Fibroblast of lung (primary cell): ENCODE measurements around the gene DPH6. TPM values are rescaled to one million over a fixed set of nuclear protein-coding genes. Genes with fewer than 3 reads are reported as not detected.

Source experiments
- DNase-seq, 2 donors: peaks; one replicate each; pipeline versions ENCODE4 v3.0.0 to v3.0.0-alpha.2; 2010; ENCODE audit warnings: low read depth in 2 of 2
- H2AFZ ChIP-seq: 2 replicates; pipeline ENCODE4 v1.5.1; 2012; ENCODE audit warnings: low read length, control low read depth, inconsistent platforms
- H3K27ac ChIP-seq: 2 replicates; pipeline ENCODE4 v1.5.1; 2011; ENCODE audit warnings: low read length, control low read depth; ENCODE audit not compliant: insufficient read depth
- H3K27me3 ChIP-seq: 2 replicates; pipeline ENCODE4 v1.5.1; 2011; ENCODE audit warnings: mild to moderate bottlenecking, low read length; ENCODE audit not compliant: control insufficient read depth, insufficient read depth
- H3K36me3 ChIP-seq: 2 replicates; pipeline ENCODE4 v1.5.1; 2011; ENCODE audit warnings: low read length; ENCODE audit not compliant: control insufficient read depth, insufficient read depth
- H3K4me1 ChIP-seq: 2 replicates; pipeline ENCODE4 v1.5.1; 2011; ENCODE audit warnings: low read length; ENCODE audit not compliant: control insufficient read depth, insufficient read depth; ENCODE audit errors: extremely low read depth
- H3K4me2 ChIP-seq: 2 replicates; pipeline ENCODE4 v1.5.1; 2011; ENCODE audit warnings: low read length, control low read depth; ENCODE audit not compliant: insufficient read depth; ENCODE audit errors: extremely low read depth
- H3K4me3 ChIP-seq, 4 experiments: fragments of 200-600 bp in 1 of 4; sonication (generic) in 1 of 4; replicated peaks in 1 of 4; 2 replicates each; pipeline ENCODE4 v1.5.1; 2011 to 2016; ENCODE audit warnings: low read length in 4 of 4, low read depth in 3 of 4, mild to moderate bottlenecking in 3 of 4, control low read depth in 2 of 4, inconsistent platforms in 1 of 4, mixed read lengths in 1 of 4; ENCODE audit not compliant: insufficient read depth in 1 of 4; ENCODE audit errors: control extremely low read depth in 1 of 4
- H3K79me2 ChIP-seq: 2 replicates; pipeline ENCODE4 v1.5.1; 2012; ENCODE audit warnings: mild to moderate bottlenecking, low read length, inconsistent platforms; ENCODE audit not compliant: control insufficient read depth, insufficient read depth
- H3K9ac ChIP-seq: 2 replicates; pipeline ENCODE4 v1.5.1; 2011; ENCODE audit warnings: mild to moderate bottlenecking, low read length, control low read depth; ENCODE audit not compliant: insufficient read depth
- H3K9me3 ChIP-seq: 2 replicates; pipeline ENCODE4 v1.5.1; 2012; ENCODE audit warnings: low read depth, low read length; ENCODE audit not compliant: control insufficient read depth, insufficient read depth
- H4K20me1 ChIP-seq: 2 replicates; pipeline ENCODE4 v1.5.1; 2011; ENCODE audit warnings: low read length; ENCODE audit not compliant: control insufficient read depth, insufficient read depth; ENCODE audit errors: extremely low read depth
- CTCF ChIP-seq, 2 donors: IDR thresholded peaks in 1 of 2; conservative IDR thresholded peaks in 1 of 2; 1 replicate in 1 of 2; 2 replicates in 1 of 2; pipeline ENCODE4 v1.5.1; 2011 to 2012; ENCODE audit warnings: low read length in 2 of 2, control low read depth in 1 of 2, inconsistent platforms in 1 of 2, low read depth in 1 of 2, mild to moderate bottlenecking in 1 of 2
- EZH2 ChIP-seq: IDR thresholded peaks from 2 replicates; pipeline ENCODE4 v1.5.1; 2012; ENCODE audit warnings: low read length, control low read depth, mild to moderate bottlenecking; ENCODE audit errors: missing control alignments
- polyA plus RNA-seq, 2 donors: library from polyadenylated mRNA; depleted of rRNA in 1 of 2; stranded (reverse) in 1 of 2; unstranded in 1 of 2; fragments of >200 nt; gene quantifications; 2 replicates each; pipeline ENCODE4 v1.2.1, GENCODE V29; 2011 to 2012; ENCODE audit warnings: missing spikeins in 1 of 2
- total RNA-seq: library from RNA; depleted of rRNA; stranded (reverse); fragments of >200 nt; gene quantifications from 2 replicates; pipeline ENCODE4 v1.2.1, GENCODE V29; 2014

Gene DPH6
- total and polyA plus RNA-seq, 2 donors (not counting 1 experiment from before 2014, with no cell fraction given) = 9.7 to 13.5 TPM

- Histone ChIP-seq H3K36me3 (no peaks in the 10 kb centered on the region), H3K79me2 (no peaks in the 10 kb centered on the region), H2AFZ (no peak overlapping the region), H3K4me2 (no peak overlapping the region), H4K20me1 (no peaks in the 10 kb centered on the region), H3K9ac (no peak overlapping the region), H3K27ac (no peak overlapping the region), H3K9me3 (no peaks in the 10 kb centered on the region), H3K4me3 (no peak overlapping the region), H3K4me1 (no peaks in the 10 kb centered on the region), H3K27me3 (no peaks in the 10 kb centered on the region)
- peak in 1 of 2 donors; percentile 12 for DNase-seq
- TF ChIP-seq CTCF (conservative IDR thresholded peaks at IDR 0.05 in 1 of 2, IDR thresholded peaks at IDR 0.05 in 1 of 2; ENCODE audit: low read depth in 1 of 2, low read length in 2 of 2) = no peak
- no peak for TF ChIP-seq EZH2
Measured at GRCh38 chr15:35376707-35377106, 169.3 kb downstream of the DPH6 start.

- H3K4me3 ChIP-seq = no peak overlapping the region
- TF ChIP-seq EZH2 = no peak
Measured at GRCh38 chr15:35374661-35375060, 171.3 kb downstream of the DPH6 start.

GRCh38 chr15:35362195-35362829 is 183.7 kb downstream of the DPH6 start:
- H3K9ac ChIP-seq = no peak overlapping the region
- no peak overlapping the region for H3K4me2 ChIP-seq
- no peaks in the 10 kb centered on the region for H3K79me2 ChIP-seq
- peak in 1 of 2 donors; percentile 86 for DNase-seq
- TF ChIP-seq EZH2 = no peak
- H4K20me1 ChIP-seq = no peaks in the 10 kb centered on the region
- no peaks in the 10 kb centered on the region for H3K4me1 ChIP-seq
- H2AFZ ChIP-seq = no peak overlapping the region
- H3K4me3 ChIP-seq = no peak overlapping the region
- no peaks in the 10 kb centered on the region for H3K9me3 ChIP-seq
- no peaks in the 10 kb centered on the region for H3K27me3 ChIP-seq
- H3K36me3 ChIP-seq = no peaks in the 10 kb centered on the region
- no peak overlapping the region for H3K27ac ChIP-seq

More at GRCh38 chr15:35374661-35375060, 171.3 kb downstream of the DPH6 start:
- Histone ChIP-seq H3K9ac (no peak overlapping the region), H3K27ac (no peak overlapping the region), H3K9me3 (no peaks in the 10 kb centered on the region), H3K79me2 (no peaks in the 10 kb centered on the region), H2AFZ (no peak overlapping the region), H3K4me2 (no peak overlapping the region), H3K36me3 (no peaks in the 10 kb centered on the region), H3K4me1 (no peaks in the 10 kb centered on the region), H4K20me1 (no peaks in the 10 kb centered on the region), H3K27me3 (no peaks in the 10 kb centered on the region)
- no peak for DNase-seq

- Histone ChIP-seq H3K4me2 (no peak overlapping the region), H3K9me3 (no peaks in the 10 kb centered on the region), H2AFZ (no peak overlapping the region), H3K4me1 (no peaks in the 10 kb centered on the region), H3K4me3 (no peak overlapping the region), H3K9ac (no peak overlapping the region), H3K27me3 (no peaks in the 10 kb centered on the region), H3K27ac (no peak overlapping the region), H4K20me1 (no peaks in the 10 kb centered on the region), H3K36me3 (no peaks in the 10 kb centered on the region), H3K79me2 (no peaks in the 10 kb centered on the region)
- no peak for TF ChIP-seq EZH2
- TF ChIP-seq CTCF (conservative IDR thresholded peaks at IDR 0.05 in 1 of 2, IDR thresholded peaks at IDR 0.05 in 1 of 2; ENCODE audit: low read depth in 1 of 2, low read length in 2 of 2) = no peak
- DNase-seq = no peak
Measured at GRCh38 chr15:35358824-35359223, 187.1 kb downstream of the DPH6 start.
